ENCODE results near the gene DNAH9. TPM values are rescaled to one million over a fixed set of nuclear protein-coding genes. Genes with fewer than 3 reads are reported as not detected.

The DNAH9 gene
- polyA plus RNA-seq, 3 donors from 2014 or later, result not detected

- H3K9me3 Mint-ChIP-seq, result peaks cover 0 to 14% (median 0%) of the 10 kb centered on the region in 6 donors
- H3K4me3 Mint-ChIP-seq, result no peak overlapping the region
- H3K4me1 Mint-ChIP-seq, result no peaks in the 10 kb centered on the region
- H3K36me3 Mint-ChIP-seq, result peaks cover 0 to 4% (median 0%) of the 10 kb centered on the region in 3 donors
- H3K27me3 Mint-ChIP-seq (ENCODE audit: low read depth in 3 of 3), result no peaks in the 10 kb centered on the region
- no peak overlapping the region for H3K27ac Mint-ChIP-seq
- no peak for DNase-seq
These were observed 24.2 kb downstream of the DNAH9 start for GRCh38 chr17:11622492-11622891.

GRCh38 chr17:11624976-11625375, 26.7 kb downstream of the DNAH9 start:
- no peaks in the 10 kb centered on the region for H3K27me3 Mint-ChIP-seq (ENCODE audit: low read depth in 3 of 3)
- H3K9me3 Mint-ChIP-seq, result peaks cover 0 to 14% (median 0%) of the 10 kb centered on the region in 6 donors
- H3K36me3 Mint-ChIP-seq, result peaks cover 0 to 4% (median 0%) of the 10 kb centered on the region in 3 donors
- H3K27ac Mint-ChIP-seq, result no peak overlapping the region
- no peak overlapping the region for H3K4me3 Mint-ChIP-seq
- DNase-seq, result no peak
- H3K4me1 Mint-ChIP-seq, result no peaks in the 10 kb centered on the region

GRCh38 chr17:11625878-11626277, 27.6 kb downstream of the DNAH9 start:
- no peak for DNase-seq
- H3K27me3 Mint-ChIP-seq (ENCODE audit: low read depth in 3 of 3), result no peaks in the 10 kb centered on the region
- no peak overlapping the region for H3K4me3 Mint-ChIP-seq
- H3K27ac Mint-ChIP-seq, result no peak overlapping the region
- H3K9me3 Mint-ChIP-seq, result peaks cover 0 to 11% (median 2%) of the 10 kb centered on the region in 6 donors
- H3K4me1 Mint-ChIP-seq, result no peaks in the 10 kb centered on the region
- peaks cover 0 to 4% (median 0%) of the 10 kb centered on the region in 3 donors for H3K36me3 Mint-ChIP-seq

- no peaks in the 10 kb centered on the region for H3K27me3 Mint-ChIP-seq (ENCODE audit: low read depth in 3 of 3)
- H3K4me1 Mint-ChIP-seq, result no peaks in the 10 kb centered on the region
- no peak overlapping the region for H3K27ac Mint-ChIP-seq
- peaks cover 0 to 4% (median 0%) of the 10 kb centered on the region in 3 donors for H3K36me3 Mint-ChIP-seq
- peaks cover 0 to 8% (median 3%) of the 10 kb centered on the region in 6 donors for H3K9me3 Mint-ChIP-seq
- DNase-seq, result no peak
- no peak overlapping the region for H3K4me3 Mint-ChIP-seq
These were observed 29.2 kb downstream of the DNAH9 start for GRCh38 chr17:11627301-11627940.

GRCh38 chr17:11628374-11628773, 30.1 kb downstream of the DNAH9 start:
- Mint-ChIP-seq H3K36me3 (peaks cover 0 to 4% (median 0%) of the 10 kb centered on the region in 3 donors), H3K4me3 (no peak overlapping the region), H3K4me1 (no peaks in the 10 kb centered on the region), H3K27me3 (ENCODE audit: low read depth in 3 of 3) (no peaks in the 10 kb centered on the region), H3K9me3 (peaks cover 0 to 8% (median 3%) of the 10 kb centered on the region in 6 donors), H3K27ac (no peak overlapping the region)
- DNase-seq, result no peak

- Mint-ChIP-seq H3K27ac (no peak overlapping the region), H3K9me3 (peaks cover 0 to 8% (median 3%) of the 10 kb centered on the region in 6 donors), H3K36me3 (peaks cover 0 to 4% (median 0%) of the 10 kb centered on the region in 3 donors), H3K4me3 (no peak overlapping the region), H3K4me1 (no peaks in the 10 kb centered on the region), H3K27me3 (ENCODE audit: low read depth in 3 of 3) (no peaks in the 10 kb centered on the region)
- no peak for DNase-seq
These were observed 30.6 kb downstream of the DNAH9 start for GRCh38 chr17:11628831-11629230.

GRCh38 chr17:11636771-11637170, 38.5 kb downstream of the DNAH9 start:
- Mint-ChIP-seq H3K27ac (no peak overlapping the region), H3K36me3 (no peaks in the 10 kb centered on the region), H3K4me1 (no peaks in the 10 kb centered on the region), H3K27me3 (ENCODE audit: low read depth in 3 of 3) (peaks cover 0 to 3% (median 0%) of the 10 kb centered on the region in 3 donors), H3K9me3 (peaks cover 0 to 7% (median 0%) of the 10 kb centered on the region in 6 donors), H3K4me3 (no peak overlapping the region)
- no peak for DNase-seq

- H3K36me3 Mint-ChIP-seq, result no peaks in the 10 kb centered on the region
- H3K9me3 Mint-ChIP-seq, result peaks cover 0 to 7% (median 0%) of the 10 kb centered on the region in 6 donors
- H3K4me3 Mint-ChIP-seq, result no peak overlapping the region
- no peak for DNase-seq
- peaks cover 0 to 3% (median 0%) of the 10 kb centered on the region in 3 donors for H3K27me3 Mint-ChIP-seq (ENCODE audit: low read depth in 3 of 3)
- no peaks in the 10 kb centered on the region for H3K4me1 Mint-ChIP-seq
- H3K27ac Mint-ChIP-seq, result no peak overlapping the region
These were observed 39.5 kb downstream of the DNAH9 start for GRCh38 chr17:11637796-11638195.

DNA sequence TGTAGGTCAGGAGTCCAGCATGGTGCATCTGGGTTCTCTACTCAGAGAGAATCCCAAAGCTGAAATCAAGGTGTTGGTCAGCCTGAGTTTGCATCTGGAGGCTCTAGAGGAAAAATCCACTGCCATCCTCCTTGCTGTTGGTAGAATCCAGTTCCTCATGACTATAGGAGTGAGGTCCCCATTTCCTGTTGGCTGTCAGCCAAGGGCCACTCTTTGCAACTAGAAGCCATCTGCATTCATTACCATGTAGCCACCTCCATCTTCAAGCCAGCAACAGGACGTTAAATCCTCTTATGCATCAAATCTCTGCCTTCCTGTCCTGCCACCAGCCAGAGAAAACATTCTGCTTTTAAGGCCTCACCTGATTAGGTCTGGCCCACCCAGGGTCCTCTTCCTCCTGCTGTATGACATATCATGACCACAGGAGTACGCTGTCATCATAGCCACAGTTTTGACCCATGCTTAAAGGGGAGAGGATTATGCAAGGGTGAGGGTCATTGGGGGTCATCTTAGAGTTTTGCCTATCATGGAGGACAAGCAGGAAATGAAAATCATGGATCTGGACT, 40.5 kb downstream of the DNAH9 start:
- H3K4me1 Mint-ChIP-seq, result no peaks in the 10 kb centered on the region
- H3K27me3 Mint-ChIP-seq (ENCODE audit: low read depth in 3 of 3), result peaks cover 0 to 3% (median 0%) of the 10 kb centered on the region in 3 donors
- no peak overlapping the region for H3K4me3 Mint-ChIP-seq
- DNase-seq, result no peak
- H3K27ac Mint-ChIP-seq, result no peak overlapping the region
- no peaks in the 10 kb centered on the region for H3K36me3 Mint-ChIP-seq
- peaks cover 0 to 7% (median 0%) of the 10 kb centered on the region in 6 donors for H3K9me3 Mint-ChIP-seq

DNA sequence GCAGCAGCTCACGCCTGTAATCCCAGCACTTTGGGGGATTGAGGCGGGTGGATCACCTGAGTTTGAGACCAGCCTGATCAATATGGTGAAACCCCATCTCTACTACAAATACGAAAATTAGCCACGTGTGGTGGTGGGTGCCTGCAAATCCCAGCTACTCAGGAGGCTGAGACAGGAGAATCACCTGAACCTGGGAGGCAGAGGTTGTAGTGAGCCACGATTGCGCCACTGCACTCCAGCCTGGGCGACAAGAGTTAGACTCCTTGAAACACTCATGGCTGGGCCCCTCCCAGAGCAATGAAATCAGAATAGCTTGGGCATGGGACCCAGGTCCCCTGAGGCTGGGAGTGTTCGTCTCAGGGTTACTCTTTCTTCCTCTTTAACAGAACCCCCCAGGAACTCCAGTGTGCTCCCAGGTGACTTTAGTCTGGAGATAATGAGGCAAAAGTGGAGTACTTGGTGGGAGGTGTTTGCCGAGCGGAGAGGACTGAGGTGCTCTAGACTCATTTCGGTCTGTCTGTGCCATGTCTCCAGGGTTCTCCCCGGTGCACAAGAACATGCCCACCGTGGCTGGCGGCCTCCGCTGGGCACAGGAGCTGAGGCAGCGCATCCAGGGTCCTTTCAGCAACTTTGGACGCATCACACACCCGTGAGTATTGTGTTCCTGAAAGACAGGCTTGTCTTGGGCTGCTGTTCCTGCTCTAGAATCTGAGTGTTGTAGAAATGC, 41.6 kb downstream of the DNAH9 start:
- Mint-ChIP-seq H3K4me1 (no peaks in the 10 kb centered on the region), H3K27me3 (ENCODE audit: low read depth in 3 of 3) (peaks cover 0 to 3% (median 0%) of the 10 kb centered on the region in 3 donors), H3K4me3 (no peak overlapping the region), H3K27ac (no peak overlapping the region), H3K36me3 (no peaks in the 10 kb centered on the region), H3K9me3 (peaks cover 0 to 7% (median under 1%) of the 10 kb centered on the region in 6 donors)
- no peak for DNase-seq

GRCh38 chr17:11640463-11640814, 42.2 kb downstream of the DNAH9 start:
- Mint-ChIP-seq H3K4me3 (no peak overlapping the region), H3K27me3 (ENCODE audit: low read depth in 3 of 3) (peaks cover 0 to 3% (median 0%) of the 10 kb centered on the region in 3 donors), H3K4me1 (no peaks in the 10 kb centered on the region), H3K36me3 (no peaks in the 10 kb centered on the region), H3K27ac (no peak overlapping the region), H3K9me3 (peaks cover 0 to 9% (median under 1%) of the 10 kb centered on the region in 6 donors)
- no peak for DNase-seq

DNA sequence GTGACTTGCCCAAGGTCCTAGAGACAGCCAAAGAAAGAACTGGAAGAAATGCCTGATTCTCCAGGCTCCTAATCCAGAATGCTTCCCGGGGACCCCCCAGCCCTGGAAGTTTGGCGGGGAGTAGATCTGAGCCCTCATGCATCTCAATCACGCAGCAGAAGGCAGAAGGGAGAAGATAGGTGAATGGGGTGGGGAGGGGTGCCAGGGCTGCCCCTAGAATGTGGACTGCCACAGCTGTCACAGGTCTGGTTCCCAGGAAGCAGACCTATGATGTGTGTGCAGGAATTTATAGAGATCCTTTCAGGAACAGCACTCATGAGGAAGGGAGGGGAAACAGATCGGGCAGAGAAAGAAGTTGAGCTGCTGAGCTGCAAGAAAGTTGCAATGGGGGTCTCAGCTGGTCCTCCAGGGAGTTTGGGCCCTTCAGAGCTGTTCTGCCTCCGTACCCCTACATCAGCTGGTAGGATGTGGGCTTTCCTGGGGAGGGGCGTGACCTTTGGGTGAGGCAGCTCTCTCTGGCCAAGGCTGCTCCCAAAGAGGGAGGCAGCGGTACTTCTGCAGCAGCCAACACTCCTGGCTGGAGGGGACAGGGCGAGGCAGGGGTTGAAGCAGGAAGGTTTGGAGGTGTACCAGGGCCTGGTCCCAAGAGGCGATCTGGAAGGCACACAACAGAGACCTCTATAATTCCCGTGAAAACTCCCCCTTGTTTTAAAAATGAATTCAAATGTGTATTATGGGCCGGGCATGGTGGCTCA, 43.4 kb downstream of the DNAH9 start:
- H3K9me3 Mint-ChIP-seq, result peaks cover 0 to 12% (median under 1%) of the 10 kb centered on the region in 6 donors
- DNase-seq, result no peak
- H3K4me3 Mint-ChIP-seq, result no peak overlapping the region
- H3K4me1 Mint-ChIP-seq, result no peaks in the 10 kb centered on the region
- H3K27ac Mint-ChIP-seq, result no peak overlapping the region
- no peaks in the 10 kb centered on the region for H3K36me3 Mint-ChIP-seq
- H3K27me3 Mint-ChIP-seq (ENCODE audit: low read depth in 3 of 3), result peaks cover 0 to 3% (median 0%) of the 10 kb centered on the region in 3 donors

DNA sequence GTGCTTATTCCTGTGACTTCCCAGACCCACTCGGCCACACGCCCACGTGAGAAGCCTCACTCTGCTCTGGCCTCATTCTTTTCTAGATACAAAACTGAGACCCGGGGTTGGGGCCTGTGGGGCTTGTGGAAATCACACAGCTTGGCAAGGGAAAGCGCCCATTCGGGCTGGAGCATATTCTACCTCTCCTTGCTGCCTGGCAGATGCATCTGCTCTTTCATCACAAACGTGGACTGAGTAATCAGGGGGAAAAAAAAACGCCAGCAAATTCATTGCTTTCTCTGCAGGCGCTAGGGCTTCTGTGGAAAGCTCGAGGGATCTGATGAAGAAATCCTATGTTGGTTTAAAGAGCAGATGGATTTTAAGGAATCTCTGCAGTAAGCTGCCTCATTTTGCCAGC, 44.4 kb downstream of the DNAH9 start:
- Mint-ChIP-seq H3K4me3 (no peak overlapping the region), H3K27me3 (ENCODE audit: low read depth in 3 of 3) (peaks cover 0 to 3% (median 0%) of the 10 kb centered on the region in 3 donors), H3K36me3 (no peaks in the 10 kb centered on the region), H3K4me1 (no peaks in the 10 kb centered on the region), H3K9me3 (peaks cover 0 to 12% (median under 1%) of the 10 kb centered on the region in 6 donors), H3K27ac (no peak overlapping the region)
- no peak for DNase-seq

Measured in immature natural killer cell (primary cell).